Urinary bladder (tissue), 4 donors: ENCODE results near the gene CILP2. TPM values are rescaled to one million over a fixed set of nuclear protein-coding genes. Genes with fewer than 3 reads are reported as not detected.

ENCODE experiments used
- DNase-seq: peaks from one replicate; pipeline ENCODE4 v3.0.0-alpha.2; 2015; ENCODE audit errors: extremely low spot score
- H3K27ac ChIP-seq: one replicate; pipeline ENCODE4 v1.5.1; 2013; ENCODE audit warnings: low read depth, mild to moderate bottlenecking, moderate library complexity
- H3K36me3 ChIP-seq: one replicate; pipeline ENCODE4 v1.6.1; 2013; ENCODE audit warnings: mild to moderate bottlenecking, moderate library complexity; ENCODE audit not compliant: insufficient read depth
- H3K4me1 ChIP-seq: one replicate; pipeline ENCODE4 v1.6.1; 2013; ENCODE audit warnings: mild to moderate bottlenecking, moderate library complexity; ENCODE audit not compliant: insufficient read depth
- H3K4me3 ChIP-seq: one replicate; pipeline ENCODE4 v1.5.1; 2013; ENCODE audit warnings: low read depth, low read length
- WGBS: extraction: QIAGEN DNeasy Blood & Tissue Kit; methylation state at CpG from one replicate; pipeline ENCODE4 v1.1.7; 2013; 5-methylcytosine and 5-hydroxymethylcytosine counted together
- polyA plus RNA-seq: library from polyadenylated mRNA; stranded (reverse); fragments of 200-250 nt; gene quantifications from one replicate; pipeline ENCODE4 v1.2.3, GENCODE V29; 2013
- total RNA-seq: library from RNA; depleted of rRNA; stranded (reverse); fragments of >200 nt; gene quantifications from one replicate; pipeline ENCODE4 v1.2.3, GENCODE V29; 2014
- donor health status: healthy with polysubstance abuse.
- donor health status: healthy.

The CILP2 gene
- total and polyA plus RNA-seq, 2 donors, result 0.32 TPM

GRCh38 chr19:19549804-19550464 is 11.9 kb downstream of the CILP2 start:
- DNase-seq, result no peak
- Histone ChIP-seq H3K4me3 (no peak overlapping the region), H3K36me3 (no peaks in the 10 kb centered on the region), H3K4me1 (no peaks in the 10 kb centered on the region), H3K27ac (no peak overlapping the region)
- WGBS, result 64% methylated on average over 23 of the region's 23 CpGs

GRCh38 chr19:19550485-19550929 is 12.4 kb downstream of the CILP2 start:
- 20% methylated on average over 8 of the region's 8 CpGs for WGBS
- Histone ChIP-seq H3K4me1 (no peaks in the 10 kb centered on the region), H3K36me3 (no peaks in the 10 kb centered on the region), H3K4me3 (no peak overlapping the region), H3K27ac (no peak overlapping the region)
- no peak for DNase-seq

- H3K27ac ChIP-seq, result no peak overlapping the region
- H3K36me3 ChIP-seq, result no peaks in the 10 kb centered on the region
- no peak for DNase-seq
- 73% methylated on average over 10 of the region's 10 CpGs for WGBS
- H3K4me1 ChIP-seq, result no peaks in the 10 kb centered on the region
- H3K4me3 ChIP-seq, result no peak overlapping the region
These were observed 13.1 kb downstream of the CILP2 start for GRCh38 chr19:19550972-19551852.

GRCh38 chr19:19551853-19552192 is 13.8 kb downstream of the CILP2 start:
- no peak for DNase-seq
- Histone ChIP-seq H3K27ac (no peak overlapping the region), H3K4me1 (no peaks in the 10 kb centered on the region), H3K36me3 (no peaks in the 10 kb centered on the region), H3K4me3 (no peak overlapping the region)
- 68% methylated on average over 14 of the region's 14 CpGs for WGBS

GRCh38 chr19:19552798-19553197 is 14.7 kb downstream of the CILP2 start:
- no peak overlapping the region for H3K4me3 ChIP-seq
- WGBS, result 56% methylated on average over 6 of the region's 6 CpGs
- no peaks in the 10 kb centered on the region for H3K4me1 ChIP-seq
- no peaks in the 10 kb centered on the region for H3K36me3 ChIP-seq
- no peak overlapping the region for H3K27ac ChIP-seq
- no peak for DNase-seq

- Histone ChIP-seq H3K4me1 (no peaks in the 10 kb centered on the region), H3K4me3 (no peak overlapping the region), H3K36me3 (no peaks in the 10 kb centered on the region), H3K27ac (no peak overlapping the region)
- WGBS, result 92% methylated on average over 10 of the region's 10 CpGs
- DNase-seq, result no peak
These were observed 15.6 kb downstream of the CILP2 start for GRCh38 chr19:19553670-19554069.

- 68% methylated on average over 34 of the region's 34 CpGs for WGBS
- Histone ChIP-seq H3K4me1 (no peaks in the 10 kb centered on the region), H3K4me3 (no peak overlapping the region), H3K36me3 (no peaks in the 10 kb centered on the region), H3K27ac (no peak overlapping the region)
- DNase-seq, result no peak
These were observed 16.3 kb downstream of the CILP2 start for GRCh38 chr19:19554074-19555023.

GRCh38 chr19:19558055-19558454 is 20.0 kb downstream of the CILP2 start:
- WGBS, result 82% methylated on average over 15 of the region's 15 CpGs
- DNase-seq, result no peak

GRCh38 chr19:19558636-19559035 is 20.6 kb downstream of the CILP2 start:
- DNase-seq, result no peak
- Histone ChIP-seq H3K4me3 (no peak overlapping the region), H3K27ac (no peak overlapping the region), H3K4me1 (no peaks in the 10 kb centered on the region), H3K36me3 (no peaks in the 10 kb centered on the region)
- 93% methylated on average over 16 of the region's 16 CpGs for WGBS

More at GRCh38 chr19:19558055-19558454, 20.0 kb downstream of the CILP2 start:
- Histone ChIP-seq H3K27ac (no peak overlapping the region), H3K36me3 (no peaks in the 10 kb centered on the region), H3K4me1 (no peaks in the 10 kb centered on the region), H3K4me3 (no peak overlapping the region)

- 58% methylated on average over 4 of the region's 4 CpGs for WGBS
- no peak overlapping the region for H3K4me3 ChIP-seq
- no peaks in the 10 kb centered on the region for H3K36me3 ChIP-seq
- no peak for DNase-seq
- H3K4me1 ChIP-seq, result no peaks in the 10 kb centered on the region
- H3K27ac ChIP-seq, result no peak overlapping the region
These were observed 21.9 kb downstream of the CILP2 start for GRCh38 chr19:19559931-19560330.

- Histone ChIP-seq H3K4me1 (no peaks in the 10 kb centered on the region), H3K4me3 (no peak overlapping the region), H3K27ac (no peak overlapping the region), H3K36me3 (no peaks in the 10 kb centered on the region)
- DNase-seq, result no peak
- 85% methylated on average over 26 of the region's 26 CpGs for WGBS
These were observed 24.0 kb downstream of the CILP2 start for GRCh38 chr19:19561946-19562664.

GRCh38 chr19:19562665-19563347 is 24.7 kb downstream of the CILP2 start:
- Histone ChIP-seq H3K4me3 (no peak overlapping the region), H3K4me1 (no peaks in the 10 kb centered on the region), H3K27ac (no peak overlapping the region), H3K36me3 (no peaks in the 10 kb centered on the region)
- WGBS, result 73% methylated on average over 17 of the region's 17 CpGs
- DNase-seq, result no peak
